CD4-positive, CD25-positive, alpha-beta regulatory T cell (primary cell): ENCODE results near the gene MAML2. TPM values are rescaled to one million over a fixed set of nuclear protein-coding genes. Genes with fewer than 3 reads are reported as not detected.

ENCODE experiments used
- ATAC-seq, 2 donors: fragments of 150-1000 bp; cut with Tn5 transposase; one replicate each; pipeline ENCODE4 v1.10.0; 2021; ENCODE audit warnings: low read depth in 2 of 2, moderate number of reproducible peaks in 2 of 2, moderate library complexity in 1 of 2
- DNase-seq, 3 donors: peaks; one replicate each; pipeline versions ENCODE4 v3.0.0 to v3.0.0-alpha.2; 2012 to 2022; ENCODE audit warnings: mixed read lengths in 1 of 3
- H3K27ac ChIP-seq: one replicate; pipeline ENCODE4 v1.7.0; 2013; ENCODE audit warnings: mild to moderate bottlenecking, low read length; ENCODE audit not compliant: insufficient read depth, poor library complexity, severe bottlenecking
- H3K27me3 ChIP-seq: one replicate; pipeline ENCODE4 v1.7.0; 2013; ENCODE audit warnings: low read length; ENCODE audit not compliant: control insufficient read depth, insufficient read depth
- H3K36me3 ChIP-seq: one replicate; pipeline ENCODE4 v1.7.0; 2013; ENCODE audit warnings: mild to moderate bottlenecking, low read length, moderate library complexity; ENCODE audit not compliant: control insufficient read depth, insufficient read depth
- H3K4me1 ChIP-seq: 2 replicates; pipeline ENCODE4 v1.7.0; 2013; ENCODE audit warnings: mild to moderate bottlenecking, low read length; ENCODE audit not compliant: insufficient read depth, control insufficient read depth, poor library complexity, severe bottlenecking
- H3K4me3 ChIP-seq: one replicate; pipeline ENCODE4 v1.7.0; 2013; ENCODE audit warnings: low read depth, mild to moderate bottlenecking, low read length, moderate library complexity
- H3K9me3 ChIP-seq, 2 experiments: 1 replicate in 1 of 2; 2 replicates in 1 of 2; pipeline ENCODE4 v1.7.0; 2013; ENCODE audit warnings: low read length in 2 of 2, mild to moderate bottlenecking in 1 of 2, moderate library complexity in 1 of 2; ENCODE audit not compliant: control insufficient read depth in 2 of 2
- H3K27ac Mint-ChIP-seq, 3 donors: one replicate each; pipeline ENCODE4 v1.8.0; 2020 to 2022; ENCODE audit warnings: mild to moderate bottlenecking in 3 of 3, mixed read lengths in 3 of 3, moderate library complexity in 2 of 3
- H3K27me3 Mint-ChIP-seq: one replicate; pipeline ENCODE4 v1.8.0; 2022; ENCODE audit warnings: mild to moderate bottlenecking, mixed read lengths
- H3K36me3 Mint-ChIP-seq: one replicate; pipeline ENCODE4 v1.8.0; 2020; ENCODE audit warnings: mixed read lengths
- H3K4me1 Mint-ChIP-seq, 4 donors: one replicate each; pipeline ENCODE4 v1.8.0; 2020 to 2022; ENCODE audit warnings: mixed read lengths in 4 of 4, mild to moderate bottlenecking in 1 of 4
- H3K4me3 Mint-ChIP-seq, 4 donors: one replicate each; pipeline ENCODE4 v1.8.0; 2020 to 2022; ENCODE audit warnings: mild to moderate bottlenecking in 4 of 4, mixed read lengths in 4 of 4, moderate library complexity in 3 of 4
- H3K9me3 Mint-ChIP-seq, 7 donors: one replicate each; pipeline ENCODE4 v1.8.0; 2020 to 2022; ENCODE audit warnings: mixed read lengths in 7 of 7, mild to moderate bottlenecking in 3 of 7, moderate library complexity in 2 of 7
- polyA plus RNA-seq, 4 donors: library from polyadenylated mRNA; unstranded; fragments of 300-500 nt; fragmentation: Illumina TruSeq; gene quantifications; one replicate each; pipeline ENCODE4 v1.2.3, GENCODE V29; 2021
- total RNA-seq: library from RNA; stranded (reverse); gene quantifications from one replicate; pipeline ENCODE4 v1.2.3, GENCODE V29; 2022

Gene MAML2
- total and polyA plus RNA-seq, 5 donors from 2014 or later: 4.1 to 35.6 (median 9.3) TPM

DNA sequence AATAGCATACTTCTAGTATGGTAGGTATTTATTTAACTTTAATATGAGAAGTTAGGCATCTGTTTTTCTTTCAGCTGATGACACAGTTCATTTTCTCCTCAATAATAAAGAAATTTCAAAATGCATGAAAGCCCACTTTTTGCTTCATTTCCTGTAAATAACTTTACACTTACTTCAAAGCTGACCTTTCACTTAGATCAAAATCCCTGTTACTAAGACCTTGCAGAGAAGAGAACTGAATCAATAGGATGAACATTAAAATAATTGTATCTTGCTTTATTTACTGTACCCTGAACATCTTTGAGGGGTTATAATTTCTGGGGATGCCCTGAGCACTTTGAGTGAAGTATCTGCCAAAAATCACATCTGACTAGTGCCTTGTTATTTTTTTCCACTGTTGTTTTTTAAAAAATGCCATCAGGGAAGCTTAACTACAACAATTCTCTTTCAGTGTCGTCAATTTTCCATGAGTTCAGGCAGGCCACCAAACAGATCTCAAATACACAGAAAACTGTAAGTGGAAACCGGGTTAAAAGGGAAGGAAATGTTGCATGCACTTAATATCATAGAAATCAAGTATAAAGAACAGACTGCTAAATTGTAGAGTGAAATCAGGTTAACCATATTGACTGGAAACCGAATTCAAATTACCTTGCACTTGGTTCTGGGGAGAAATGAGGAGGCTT, 206.2 kb downstream of the MAML2 start:
- peaks cover 30% of the 10 kb centered on the region for H3K4me1 ChIP-seq
- H3K36me3 Mint-ChIP-seq: peaks cover 4% of the 10 kb centered on the region
- DNase-seq: no peak

DNA sequence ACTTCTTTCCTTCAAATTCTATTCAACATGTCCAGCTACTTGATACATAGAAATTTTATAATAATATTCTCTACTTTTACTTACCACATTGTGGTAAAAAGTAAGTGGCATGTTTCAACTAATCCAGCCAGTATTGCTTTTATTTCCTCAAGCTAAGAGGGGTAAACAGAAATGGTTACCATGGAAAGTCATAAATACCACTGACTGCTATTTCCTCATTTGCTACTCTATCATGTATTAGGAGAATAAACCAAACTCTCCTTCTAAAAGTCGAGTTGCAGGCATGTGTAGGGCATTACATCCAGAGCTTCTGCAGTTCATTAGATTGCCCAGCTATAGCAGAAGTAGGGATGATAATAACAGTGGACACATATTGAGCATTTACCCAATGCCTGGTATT, 208.4 kb downstream of the MAML2 start:
- DNase-seq (peak in 1 of 3 donors; percentile 34), ATAC-seq (peak in 1 of 2 donors; percentile 43)
- Mint-ChIP-seq H3K4me1 (peaks cover 27 to 69% (median 45%) of the 10 kb centered on the region in 4 donors), H3K9me3 (peaks cover 0 to 2% (median 0%) of the 10 kb centered on the region in 7 donors), H3K4me3 (peak overlapping the region in 1 of 4 donors; percentile 45), H3K27ac (peak overlapping the region; percentile 2 to 70 (median 20)), H3K27me3 (no peaks in the 10 kb centered on the region), H3K36me3 (peaks cover 15% of the 10 kb centered on the region)
- peaks cover 18% of the 10 kb centered on the region for H3K4me1 ChIP-seq
- H3K27me3 ChIP-seq: no peaks in the 10 kb centered on the region
- no peaks in the 10 kb centered on the region for H3K9me3 ChIP-seq
- no peak overlapping the region for H3K4me3 ChIP-seq
- no peak overlapping the region for H3K27ac ChIP-seq
- H3K36me3 ChIP-seq: no peaks in the 10 kb centered on the region

More for the DNA sequence above, 206.2 kb downstream of the MAML2 start:
- Mint-ChIP-seq H3K9me3 (peaks cover 0 to 2% (median 0%) of the 10 kb centered on the region in 7 donors), H3K27me3 (no peaks in the 10 kb centered on the region), H3K4me1 (peaks cover 36 to 78% (median 59%) of the 10 kb centered on the region in 4 donors), H3K4me3 (peak overlapping the region in 3 of 4 donors; percentile 15 to 63 (median 51)), H3K27ac (peak overlapping the region; percentile 55 to 79 (median 73))
- H3K36me3 ChIP-seq: no peaks in the 10 kb centered on the region
- peak overlapping the region; percentile 19 for H3K4me3 ChIP-seq
- ATAC-seq: no peak
- no peaks in the 10 kb centered on the region for H3K27me3 ChIP-seq
- H3K27ac ChIP-seq: no peak overlapping the region
- H3K9me3 ChIP-seq: no peaks in the 10 kb centered on the region

DNA sequence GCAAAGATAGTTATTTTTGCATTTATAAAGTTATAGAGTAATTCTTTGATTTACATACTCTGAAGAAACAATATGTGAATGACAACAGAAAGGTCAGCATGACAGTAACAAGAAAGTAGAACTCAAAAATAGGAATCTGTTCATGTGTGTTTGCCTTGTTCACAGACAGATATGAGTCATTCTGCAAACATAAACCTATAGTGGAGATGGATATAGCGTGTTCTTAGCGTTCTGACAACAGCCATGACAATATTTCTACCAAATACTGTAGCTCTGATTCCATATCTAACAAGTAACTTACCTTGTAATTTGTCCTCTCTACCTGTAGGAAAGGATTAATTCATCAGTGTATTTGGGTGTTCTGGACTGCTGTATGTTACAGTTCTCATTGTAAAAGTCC, 210.6 kb downstream of the MAML2 start:
- no peak overlapping the region for H3K27ac ChIP-seq
- H3K27me3 ChIP-seq: no peaks in the 10 kb centered on the region
- no peaks in the 10 kb centered on the region for H3K27me3 Mint-ChIP-seq
- H3K4me3 Mint-ChIP-seq: no peak overlapping the region
- H3K36me3 ChIP-seq: no peaks in the 10 kb centered on the region
- no peak overlapping the region for H3K4me3 ChIP-seq
- peak overlapping the region in 1 of 3 donors; percentile 53 for H3K27ac Mint-ChIP-seq
- peaks cover 15% of the 10 kb centered on the region for H3K4me1 ChIP-seq
- ATAC-seq (no peak), DNase-seq (no peak)
- no peaks in the 10 kb centered on the region for H3K9me3 ChIP-seq
- peaks cover 23% of the 10 kb centered on the region for H3K36me3 Mint-ChIP-seq
- no peaks in the 10 kb centered on the region for H3K9me3 Mint-ChIP-seq
- H3K4me1 Mint-ChIP-seq: peaks cover 27 to 66% (median 46%) of the 10 kb centered on the region in 4 donors

DNA sequence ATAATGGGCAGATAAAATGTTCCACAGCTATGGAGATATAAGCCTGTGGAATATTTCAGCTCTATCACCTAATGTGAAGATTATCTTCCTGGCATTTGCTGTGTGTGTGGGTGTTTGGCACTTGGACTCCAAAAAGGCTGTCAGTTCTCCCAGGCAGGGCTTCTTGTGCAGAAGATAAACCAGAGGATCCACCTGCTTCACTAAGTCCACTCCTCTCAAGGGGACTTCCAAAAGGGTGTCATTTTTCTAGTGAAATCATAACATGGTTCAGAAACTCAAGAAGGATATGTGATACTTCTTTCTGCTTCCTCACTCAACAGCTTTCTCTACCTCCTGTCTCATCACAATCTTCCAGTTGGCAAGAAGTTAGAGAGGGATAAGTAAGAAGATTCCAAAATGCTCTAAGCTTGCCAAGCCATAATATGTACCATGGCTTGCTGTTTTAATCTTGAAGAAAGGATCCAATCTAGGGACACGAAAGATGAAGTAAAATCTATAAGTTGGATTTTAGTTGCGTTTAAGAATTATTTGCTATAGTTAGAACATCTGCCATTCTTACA, 212.9 kb downstream of the MAML2 start:
- ATAC-seq: no peak
- DNase-seq: no peak
- Histone ChIP-seq H3K4me1 (peaks cover 9% of the 10 kb centered on the region), H3K36me3 (no peaks in the 10 kb centered on the region), H3K27ac (no peak overlapping the region), H3K4me3 (no peak overlapping the region), H3K9me3 (no peaks in the 10 kb centered on the region), H3K27me3 (no peaks in the 10 kb centered on the region)
- peaks cover 20 to 67% (median 42%) of the 10 kb centered on the region in 4 donors for H3K4me1 Mint-ChIP-seq
- peaks cover 27% of the 10 kb centered on the region for H3K36me3 Mint-ChIP-seq
- no peaks in the 10 kb centered on the region for H3K27me3 Mint-ChIP-seq
- H3K9me3 Mint-ChIP-seq: no peaks in the 10 kb centered on the region
- peak overlapping the region in 1 of 3 donors; percentile 69 for H3K27ac Mint-ChIP-seq
- H3K4me3 Mint-ChIP-seq: peak overlapping the region in 2 of 4 donors; percentile 3 to 22

DNA sequence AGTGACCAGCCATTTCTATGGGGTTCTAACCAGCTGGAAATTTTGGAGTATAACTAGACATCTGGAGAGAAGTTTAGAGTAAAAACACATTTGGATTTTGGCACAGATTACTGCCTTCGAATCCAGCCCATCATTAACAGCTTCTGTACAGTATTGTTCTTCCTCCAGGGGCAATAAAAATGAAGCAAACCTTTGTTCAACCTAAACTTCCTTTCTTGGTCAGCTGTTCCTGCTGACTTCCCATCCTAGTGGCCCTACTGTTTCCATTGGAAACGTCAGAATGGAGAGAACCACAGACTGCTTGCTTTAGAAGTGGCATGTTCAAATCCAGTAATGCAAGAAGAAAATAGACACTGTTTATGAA, 215.4 kb downstream of the MAML2 start:
- Histone ChIP-seq H3K4me1 (peaks cover 21% of the 10 kb centered on the region), H3K4me3 (no peak overlapping the region), H3K9me3 (no peaks in the 10 kb centered on the region), H3K27ac (no peak overlapping the region), H3K27me3 (no peaks in the 10 kb centered on the region), H3K36me3 (no peaks in the 10 kb centered on the region)
- no peaks in the 10 kb centered on the region for H3K27me3 Mint-ChIP-seq
- H3K36me3 Mint-ChIP-seq: peaks cover 30% of the 10 kb centered on the region
- H3K9me3 Mint-ChIP-seq: no peaks in the 10 kb centered on the region
- H3K4me3 Mint-ChIP-seq: no peak overlapping the region
- no peak overlapping the region for H3K27ac Mint-ChIP-seq
- ATAC-seq (no peak), DNase-seq (no peak)
- H3K4me1 Mint-ChIP-seq: peaks cover 19 to 70% (median 44%) of the 10 kb centered on the region in 4 donors

DNA sequence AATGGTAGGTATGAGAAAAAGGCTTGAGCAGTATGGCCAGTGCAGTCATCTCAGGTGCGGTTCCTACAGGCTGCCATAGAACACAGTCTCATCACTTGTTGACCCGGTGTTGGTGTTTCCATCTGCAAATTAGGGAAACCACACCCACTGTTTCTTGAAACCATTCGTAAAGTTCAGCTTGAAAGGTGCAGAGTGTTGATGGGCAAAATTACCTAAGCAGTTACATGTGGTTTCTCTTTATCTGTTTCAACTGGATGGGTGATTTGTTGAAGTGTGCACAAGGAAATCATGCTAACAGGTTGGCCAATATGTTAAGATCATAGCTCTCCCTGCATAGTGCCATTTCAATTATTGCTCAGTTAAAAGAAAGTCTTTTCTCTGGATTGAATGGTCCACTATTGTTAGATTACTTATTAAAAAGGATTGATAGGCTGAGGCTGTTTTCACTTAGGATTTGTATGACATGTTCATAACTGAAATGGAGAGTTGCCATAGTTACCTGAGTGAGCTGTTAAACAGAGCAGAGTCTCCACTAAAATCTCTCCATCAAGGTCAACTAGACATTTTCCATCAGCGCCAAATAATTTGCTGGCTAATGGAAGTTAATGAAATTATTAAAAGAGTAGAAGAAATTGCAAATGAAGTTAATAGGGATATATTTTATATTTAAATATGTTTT, 215.9 kb downstream of the MAML2 start:
- no peaks in the 10 kb centered on the region for H3K9me3 Mint-ChIP-seq

DNA sequence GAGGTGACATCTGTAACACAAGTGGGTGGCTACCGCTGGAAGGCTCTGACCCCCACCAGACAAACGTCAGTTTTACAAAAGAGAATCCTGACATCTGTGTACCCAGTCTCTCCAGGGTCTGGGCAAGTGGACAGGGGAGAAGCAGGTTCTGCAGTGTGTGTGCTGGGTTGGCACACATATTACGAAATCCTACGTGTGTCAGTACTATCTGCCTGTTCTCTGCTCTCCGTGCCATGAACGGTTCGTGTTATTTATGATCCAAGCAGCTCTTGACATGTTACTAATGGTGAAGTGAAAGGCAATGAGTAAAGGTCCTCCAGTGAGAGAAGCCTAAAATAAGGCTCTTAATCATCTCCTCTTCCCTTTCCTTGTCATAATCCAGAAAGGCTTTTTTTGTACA, 217.6 kb downstream of the MAML2 start:
- H3K36me3 ChIP-seq: no peaks in the 10 kb centered on the region
- ATAC-seq: no peak
- peaks cover 32% of the 10 kb centered on the region for H3K36me3 Mint-ChIP-seq
- no peak overlapping the region for H3K4me3 ChIP-seq
- no peaks in the 10 kb centered on the region for H3K9me3 Mint-ChIP-seq
- no peaks in the 10 kb centered on the region for H3K27me3 Mint-ChIP-seq
- H3K27me3 ChIP-seq: no peaks in the 10 kb centered on the region
- peak overlapping the region in 2 of 3 donors; percentile 59 to 79 for H3K27ac Mint-ChIP-seq
- no peak for DNase-seq
- peaks cover 14 to 71% (median 41%) of the 10 kb centered on the region in 4 donors for H3K4me1 Mint-ChIP-seq
- no peaks in the 10 kb centered on the region for H3K9me3 ChIP-seq
- H3K27ac ChIP-seq: no peak overlapping the region
- peaks cover 21% of the 10 kb centered on the region for H3K4me1 ChIP-seq
- H3K4me3 Mint-ChIP-seq: no peak overlapping the region

More for the DNA sequence above, 215.9 kb downstream of the MAML2 start:
- H3K27me3 ChIP-seq: no peaks in the 10 kb centered on the region
- Mint-ChIP-seq H3K4me1 (peaks cover 15 to 74% (median 42%) of the 10 kb centered on the region in 4 donors), H3K4me3 (peak overlapping the region in 2 of 4 donors; percentile 9 to 27), H3K27ac (peak overlapping the region in 2 of 3 donors; percentile 14 to 50), H3K27me3 (no peaks in the 10 kb centered on the region), H3K36me3 (peaks cover 35% of the 10 kb centered on the region)
- DNase-seq: peak in 1 of 3 donors; percentile 69
- no peak overlapping the region for H3K4me3 ChIP-seq
- H3K4me1 ChIP-seq: peaks cover 21% of the 10 kb centered on the region
- H3K27ac ChIP-seq: no peak overlapping the region
- no peaks in the 10 kb centered on the region for H3K36me3 ChIP-seq
- ATAC-seq: no peak
- H3K9me3 ChIP-seq: no peaks in the 10 kb centered on the region
